K562 (cell line): ENCODE measurements around the gene SLC7A11. TPM values are rescaled to one million over a fixed set of nuclear protein-coding genes. Genes with fewer than 3 reads are reported as not detected.

Experiments used
- ARNT ChIP-seq, 2 experiments: fragments of 450-650 bp; IDR thresholded peaks; 2 replicates each; pipeline ENCODE4 v1.6.1; 2016; ENCODE audit warnings: mild to moderate bottlenecking in 1 of 2
- ATF7 ChIP-seq: fragments of 450-650 bp; IDR thresholded peaks from 2 replicates; pipeline ENCODE4 v1.7.1; 2014; ENCODE audit warnings: mild to moderate bottlenecking, moderate library complexity
- BRD4 ChIP-seq: fragments of 200-600 bp; sonication (generic); IDR thresholded peaks from 2 replicates; pipeline ENCODE4 v1.6.1; 2017; ENCODE audit warnings: inconsistent platforms
- CBX5 ChIP-seq: IDR thresholded peaks from 2 replicates; pipeline ENCODE4 v1.6.1; 2014; ENCODE audit warnings: low read depth, borderline replicate concordance
- EGR1 ChIP-seq: fragments of 450-650 bp; conservative IDR thresholded peaks from 2 replicates; pipeline ENCODE4 v1.6.1; 2017; ENCODE audit warnings: mild to moderate bottlenecking
- JUN ChIP-seq, 2 experiments: sonication (generic) in 1 of 2; formaldehyde crosslinking in 1 of 2; IDR thresholded peaks; 2 replicates each; pipeline versions ENCODE4 v1.6.1 to v1.8.0; 2012 to 2022; ENCODE audit warnings: borderline replicate concordance in 2 of 2, mild to moderate bottlenecking in 2 of 2, improper control_type of control experiment in 1 of 2, low read depth in 1 of 2, low read length in 1 of 2, missing genetic modification reagents in 1 of 2
- KDM1A ChIP-seq, 2 experiments: fragments of 450-650 bp; IDR thresholded peaks; 2 replicates each; pipeline ENCODE4 v1.6.1; 2016; ENCODE audit warnings: mild to moderate bottlenecking in 2 of 2
- MBD1 ChIP-seq: fragments of 250-450 bp; sonication (Bioruptor Pico); IDR thresholded peaks from 2 replicates; pipeline ENCODE4 v1.8.0; 2022; ENCODE audit warnings: inconsistent platforms
- MYBL2 ChIP-seq, 2 experiments: fragments of 450-650 bp in 1 of 2; sonication (generic) in 1 of 2; formaldehyde crosslinking in 1 of 2; IDR thresholded peaks; 2 replicates each; pipeline versions ENCODE4 v1.6.1 to v1.8.1; 2017 to 2022; ENCODE audit warnings: borderline replicate concordance in 1 of 2, inconsistent platforms in 1 of 2, low read depth in 1 of 2, mild to moderate bottlenecking in 1 of 2, missing genetic modification reagents in 1 of 2, moderate library complexity in 1 of 2
- NFE2 ChIP-seq: IDR thresholded peaks from 2 replicates; pipeline ENCODE4 v1.6.1; 2014; ENCODE audit warnings: antibody characterized with exemption, low read depth
- OTX1 ChIP-seq: fragments of 450-650 bp; formaldehyde crosslinking; IDR thresholded peaks from 2 replicates; pipeline ENCODE4 v1.4.0; 2022; ENCODE audit warnings: mild to moderate bottlenecking
- PCBP1 ChIP-seq: fragments of 200-400 bp; formaldehyde crosslinking; IDR thresholded peaks from 2 replicates; pipeline ENCODE4 v1.6.1; 2018; ENCODE audit warnings: mild to moderate bottlenecking, low read depth, low read length; ENCODE audit not compliant: poor library complexity, severe bottlenecking
- RNF2 ChIP-seq: sonication (generic); IDR thresholded peaks from 2 replicates; pipeline ENCODE4 v1.6.1; 2016
- U2AF2 ChIP-seq: fragments of 200-400 bp; formaldehyde crosslinking; optimal IDR thresholded peaks from 2 replicates; pipeline ENCODE3; 2017; ENCODE audit warnings: low read depth, mild to moderate bottlenecking, low read length
- ZNF561 ChIP-seq: fragments of 450-650 bp; formaldehyde crosslinking; conservative IDR thresholded peaks from 2 replicates; pipeline ENCODE4 v1.4.0; 2020; ENCODE audit warnings: mild to moderate bottlenecking, moderate library complexity
- ZNF75A ChIP-seq: fragments of 450-650 bp; formaldehyde crosslinking; IDR thresholded peaks from 2 replicates; pipeline ENCODE4 v1.4.0; 2020; ENCODE audit warnings: mild to moderate bottlenecking
- polyA plus RNA-seq, 8 experiments: library from polyadenylated mRNA; depleted of rRNA in 4 of 8; stranded (reverse) in 5 of 8; unstranded in 3 of 8; fragments of >200 nt; fragmentation: Nextera tagmentation in 2 of 8; fragmentation: Illumina TruSeq in 1 of 8; extraction: Ambion mirVana in 2 of 8; extraction: Trizol in 1 of 8; gene quantifications; 2 replicates each; pipeline versions ENCODE4 v1.2.1 to v1.2.3, GENCODE V29; 2011 to 2014; ENCODE audit warnings: inconsistent platforms in 1 of 8, missing spikeins in 1 of 8
- total RNA-seq, 7 experiments: library from RNA; depleted of rRNA in 6 of 7; stranded (reverse); fragments of >200 nt in 6 of 7; fragmentation: Illumina TruSeq in 2 of 7; extraction: Trizol in 2 of 7; gene quantifications; 2 replicates each; pipeline versions ENCODE4 v1.2.1 to v1.2.3, GENCODE V29; 2011 to 2021; ENCODE audit warnings: low replicate concordance in 1 of 7
- TF ChIP-seq, protein P1 (sequence below), 2 experiments: IDR thresholded peaks in 1 of 2; conservative IDR thresholded peaks in 1 of 2; 2 replicates each; pipeline ENCODE4 v1.6.1; 2016; ENCODE audit warnings: low read depth in 2 of 2, mild to moderate bottlenecking in 1 of 2, missing compliant biosample characterization in 1 of 2, missing genetic modification characterization in 1 of 2, moderate library complexity in 1 of 2

The SLC7A11 gene
- total and polyA plus RNA-seq, 9 of the 15 experiments (the other 6 are each of a cell fraction or from before 2014, with no cell fraction given), result 4.5 to 26.1 (median 13.5) TPM

DNA sequence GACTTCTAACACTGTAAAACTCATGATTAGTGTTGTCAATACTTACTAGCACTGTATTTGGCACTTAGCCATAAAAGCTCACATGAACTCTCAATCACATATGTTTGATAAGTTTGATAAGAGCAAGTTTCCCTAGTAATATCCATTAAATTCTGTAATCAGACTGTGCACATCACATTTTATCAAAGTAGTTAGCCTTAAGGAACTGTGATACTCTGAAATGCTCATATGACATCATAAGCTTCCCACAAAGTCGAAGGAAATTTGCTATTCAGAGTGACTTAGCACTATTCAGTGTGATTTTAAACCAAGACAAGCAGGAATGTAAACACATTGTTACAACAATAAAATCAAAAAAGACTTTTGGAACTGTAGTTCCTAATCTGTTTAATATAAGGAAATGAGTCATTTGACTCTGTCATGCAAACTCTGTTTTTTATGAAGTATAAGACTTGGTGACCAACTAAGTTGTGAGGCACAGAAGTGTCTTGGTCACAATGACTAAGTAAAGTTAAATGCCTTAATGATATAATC, 6.7 kb downstream of the SLC7A11 start (continued):
- TF ChIP-seq MYBL2 (IDR thresholded peaks at IDR 0.05; ENCODE audit: low read depth) (no peak), MYBL2 (CRISPR knock-in tag; IDR thresholded peaks at IDR 0.05; ENCODE audit: borderline replicate concordance) (no peak), ZNF75A (no peak), EGR1 (no peak), OTX1 (CRISPR knock-in tag) (no peak), ZNF561 (CRISPR knock-in tag) (no peak), ATF7 (peak; percentile 94), JUN (IDR thresholded peaks at IDR 0.05; ENCODE audit: borderline replicate concordance, low read depth, low read length) (peak; percentile 50; the same call in 1 of the 2 replicates), JUN (CRISPR knock-in tag; IDR thresholded peaks at IDR 0.05; ENCODE audit: borderline replicate concordance) (no peak), ARNT (IDR thresholded peaks at IDR 0.05) (peak in 1 of 2 experiments; percentile 78; a peak in 2 of 4 replicates), CBX5 (no peak), RNF2 (0 out of 2 replicates have a peak, but pooled peaks have one; percentile 31), MBD1 (no peak), BRD4 (no peak), KDM1A (IDR thresholded peaks at IDR 0.05) (peak; percentile 96 to 97), PCBP1 (no peak), NFE2 (peak; percentile 97), U2AF2 (no peak)
- TF ChIP-seq, protein P1, sequence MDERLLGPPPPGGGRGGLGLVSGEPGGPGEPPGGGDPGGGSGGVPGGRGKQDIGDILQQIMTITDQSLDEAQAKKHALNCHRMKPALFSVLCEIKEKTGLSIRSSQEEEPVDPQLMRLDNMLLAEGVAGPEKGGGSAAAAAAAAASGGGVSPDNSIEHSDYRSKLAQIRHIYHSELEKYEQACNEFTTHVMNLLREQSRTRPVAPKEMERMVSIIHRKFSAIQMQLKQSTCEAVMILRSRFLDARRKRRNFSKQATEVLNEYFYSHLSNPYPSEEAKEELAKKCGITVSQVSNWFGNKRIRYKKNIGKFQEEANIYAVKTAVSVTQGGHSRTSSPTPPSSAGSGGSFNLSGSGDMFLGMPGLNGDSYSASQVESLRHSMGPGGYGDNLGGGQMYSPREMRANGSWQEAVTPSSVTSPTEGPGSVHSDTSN (CRISPR knock-in tag; IDR thresholded peaks at IDR 0.05; ENCODE audit: low read depth), result no peak
- TF ChIP-seq, protein P1 (tag; conservative IDR thresholded peaks at IDR 0.05; ENCODE audit: low read depth), result no peak
